Measurements from ENCODE around the gene AMFR.
"Not testable (repeated sequence)": the region's sequence is repeated elsewhere in the genome, so short reads cannot be mapped to it uniquely, and the experiment has no call there.

AMFR gene

DNA sequence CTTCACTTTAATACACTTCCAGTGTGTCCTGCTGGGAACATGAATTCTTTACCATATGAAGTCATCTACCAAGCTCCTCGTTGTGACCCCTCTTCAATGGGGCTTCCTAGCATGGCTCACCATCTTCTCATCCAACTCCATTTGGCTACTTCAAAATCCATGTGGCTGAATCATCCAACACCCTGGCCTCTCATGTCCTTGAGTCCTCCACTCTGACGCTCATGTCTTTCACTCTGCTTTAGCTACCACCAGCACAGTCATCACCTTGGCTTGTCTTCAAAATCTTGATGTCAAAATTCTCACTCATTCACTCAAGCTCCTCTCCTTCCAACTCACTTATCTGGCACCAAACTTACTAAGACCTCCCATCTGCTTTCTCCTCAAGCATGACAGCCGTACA is 35.8 kb downstream of the AMFR start:
- DNase-seq (ENCODE audit: low read depth in 1 of 2, low spot score in 1 of 2), result no peak

DNA sequence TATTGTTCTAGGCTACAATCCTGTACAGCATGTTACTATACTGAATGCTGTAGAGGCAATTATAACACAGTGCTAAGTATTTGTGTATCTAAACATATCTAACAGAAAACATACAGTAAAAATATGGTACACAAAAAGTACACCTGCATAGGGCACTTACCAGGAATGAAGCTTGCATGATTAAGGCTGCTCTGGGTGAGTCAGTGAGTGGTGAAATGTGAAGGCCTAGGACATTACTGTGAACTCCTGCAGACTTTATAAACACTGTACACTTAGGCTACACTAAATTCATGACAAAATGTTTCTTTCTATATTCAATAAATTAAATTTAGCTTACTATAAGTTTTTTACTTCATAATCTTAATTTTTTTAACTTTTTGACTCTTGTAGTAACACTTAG is 37.1 kb downstream of the AMFR start:
- no peak for DNase-seq (ENCODE audit: low read depth in 1 of 2, low spot score in 1 of 2)

DNA sequence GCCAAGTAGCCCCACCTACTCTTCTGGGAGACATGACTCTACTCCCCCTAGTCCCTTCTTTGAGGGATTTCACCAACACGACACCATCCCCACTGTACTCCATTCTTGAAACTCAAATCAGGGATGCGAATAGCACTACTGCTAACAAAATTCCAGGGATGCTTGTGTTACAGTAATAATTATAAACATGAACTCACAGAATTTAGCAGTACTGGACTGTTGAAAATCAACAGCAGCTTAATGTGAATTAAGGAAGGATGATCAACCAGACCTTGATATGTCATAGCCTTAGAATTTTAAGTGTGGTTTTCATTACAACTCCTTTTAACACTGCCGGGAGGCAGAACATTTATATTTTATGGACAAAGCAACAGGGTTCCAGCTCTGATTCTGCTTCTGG is 37.9 kb downstream of the AMFR start:
- no peak for DNase-seq (ENCODE audit: low read depth in 1 of 2, low spot score in 1 of 2)

DNA sequence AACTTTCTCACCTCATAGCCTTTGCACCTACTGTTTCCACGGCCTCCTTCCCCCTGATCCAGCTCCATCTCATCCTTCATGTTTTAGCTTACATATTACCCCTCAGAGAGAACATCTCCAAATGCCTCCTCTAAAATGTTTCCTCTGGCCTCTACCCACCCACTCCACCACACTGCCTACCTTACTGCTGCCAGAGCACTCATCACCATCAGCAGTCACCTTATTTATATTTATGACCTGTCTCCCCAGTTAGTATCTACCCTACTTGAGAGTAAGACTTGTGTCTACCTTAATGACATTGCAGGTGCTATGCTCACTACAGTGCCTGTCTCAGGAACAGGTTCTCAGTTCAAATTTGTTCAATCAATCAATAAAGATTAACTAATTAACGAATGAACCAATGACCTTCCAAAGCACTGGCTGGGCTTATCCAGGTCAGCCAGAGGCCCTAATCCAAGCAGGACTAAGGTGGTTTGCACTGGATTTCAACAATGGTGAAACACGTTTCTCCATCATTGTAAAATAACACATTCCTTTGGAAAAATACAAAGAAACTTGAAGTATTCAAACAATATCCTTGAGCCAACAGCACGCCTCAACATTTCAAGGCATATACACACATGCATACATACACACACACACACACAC is 41.1 kb downstream of the AMFR start:
- DNase-seq (ENCODE audit: low read depth in 1 of 2, low spot score in 1 of 2), result no peak

DNA sequence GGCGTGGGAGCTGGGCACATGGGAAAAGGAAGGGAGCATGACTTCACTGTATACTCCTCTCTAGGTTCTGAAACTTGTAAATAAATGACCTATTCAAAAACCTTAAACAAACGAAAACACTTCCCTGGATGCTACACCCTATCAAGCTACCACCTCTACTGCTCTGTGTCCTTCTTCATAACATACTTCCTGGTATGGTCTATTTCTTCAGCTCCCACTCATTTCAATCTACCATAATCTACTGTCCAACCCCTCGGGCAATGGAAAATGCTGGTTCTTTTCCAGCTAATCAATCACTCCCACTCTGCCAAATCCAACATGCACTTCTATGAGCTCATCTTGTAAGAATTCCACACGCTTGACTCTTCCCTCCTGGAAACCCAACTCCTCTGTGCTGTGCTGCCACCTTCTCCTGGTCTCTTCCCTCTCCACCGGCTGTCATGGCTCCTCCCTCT is 42.4 kb downstream of the AMFR start:
- no peak for DNase-seq (ENCODE audit: low read depth in 1 of 2, low spot score in 1 of 2)

DNA sequence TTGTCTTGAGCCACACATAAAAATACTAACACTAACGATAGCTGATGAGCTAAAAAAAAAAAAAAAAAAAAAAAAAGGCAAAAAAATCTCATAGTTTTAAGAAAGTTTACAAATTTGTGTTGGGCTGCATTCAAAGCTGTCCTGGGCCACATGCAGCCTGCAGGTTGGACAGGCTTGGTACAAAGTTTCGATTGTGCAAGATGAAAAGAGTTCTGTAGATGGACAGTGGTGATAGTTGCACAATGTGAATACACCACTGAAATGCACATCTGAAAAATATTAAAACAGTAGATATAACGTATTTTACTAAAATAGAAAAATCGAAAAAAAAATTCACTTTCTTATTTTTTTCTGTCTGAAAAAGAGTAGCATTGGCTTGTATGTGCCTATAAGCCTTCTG is 42.9 kb downstream of the AMFR start:
- no peak for DNase-seq (ENCODE audit: low read depth in 1 of 2, low spot score in 1 of 2)

DNA sequence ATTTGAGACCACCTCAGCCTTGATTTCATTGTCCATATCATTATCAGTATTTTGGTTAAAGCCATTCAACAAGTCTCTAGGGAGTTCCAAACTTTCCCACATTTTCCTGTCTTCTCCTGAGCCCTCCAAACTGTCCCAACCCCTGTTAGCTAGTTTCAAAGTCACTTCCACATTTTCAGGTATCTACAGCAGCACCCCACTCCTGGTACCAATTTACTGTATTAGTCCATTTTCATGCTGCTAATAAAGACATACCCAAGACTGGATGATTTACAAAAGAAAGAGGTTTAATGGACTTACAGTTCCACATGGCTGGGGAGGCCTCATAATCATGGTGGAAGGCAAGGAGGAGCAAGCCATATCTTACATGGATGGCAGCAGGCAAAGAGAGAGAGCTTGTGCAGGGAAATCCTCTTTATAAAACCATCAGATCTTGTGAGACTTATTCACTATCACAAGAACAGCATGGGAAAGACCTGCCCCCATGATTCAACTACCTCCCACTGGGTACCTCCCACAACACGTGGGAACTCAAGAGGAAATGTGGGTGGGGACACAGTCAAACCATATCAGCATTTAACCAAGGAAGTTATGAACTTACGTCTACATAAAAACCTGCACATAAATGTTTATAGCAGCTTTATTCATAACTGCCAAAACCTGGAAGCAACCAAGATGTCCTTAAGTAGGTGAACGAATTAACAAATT is 44.4 kb downstream of the AMFR start:
- not testable (repeated sequence) for DNase-seq (ENCODE audit: low read depth in 1 of 2, low spot score in 1 of 2)

DNA sequence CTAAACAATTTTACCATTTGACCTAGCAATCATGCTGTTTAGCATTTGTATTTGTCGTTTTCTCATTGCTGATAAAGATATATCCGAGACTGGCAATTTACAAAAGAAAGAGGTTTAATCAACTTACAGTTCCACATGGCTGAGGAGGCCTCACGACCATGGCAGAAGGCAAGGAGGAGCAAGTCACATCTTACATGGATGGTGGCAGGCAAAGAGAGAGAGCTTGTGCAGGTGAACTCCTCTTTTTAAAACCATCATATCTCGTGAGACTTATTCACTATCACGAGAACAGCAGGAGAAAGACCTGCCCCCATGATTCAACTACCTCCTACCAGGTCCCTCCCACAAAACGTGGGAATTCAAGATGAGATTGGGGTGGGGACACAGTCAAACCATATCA is 46.3 kb downstream of the AMFR start:
- DNase-seq (ENCODE audit: low read depth in 1 of 2, low spot score in 1 of 2), result not testable (repeated sequence)

DNA sequence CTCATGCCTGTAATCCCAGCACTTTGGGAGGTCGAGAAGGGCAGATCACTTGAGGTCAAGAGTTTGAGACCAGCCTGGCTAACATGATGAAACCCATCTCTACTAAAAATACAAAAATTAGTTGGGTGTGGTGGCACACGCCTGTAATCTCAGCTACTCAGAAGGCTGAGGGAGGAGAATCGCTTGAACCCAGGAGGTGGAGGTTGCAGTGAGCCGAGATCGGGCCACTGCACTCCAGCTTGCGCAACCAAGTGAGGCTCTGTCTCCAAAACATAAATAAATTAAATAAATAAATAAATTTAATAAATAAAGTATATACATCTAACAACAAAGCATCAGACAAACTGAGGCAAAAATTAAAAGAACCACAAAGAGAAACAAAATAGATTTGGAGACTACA is 49.6 kb downstream of the AMFR start:
- not testable (repeated sequence) for DNase-seq (ENCODE audit: low read depth in 1 of 2, low spot score in 1 of 2)

DNA sequence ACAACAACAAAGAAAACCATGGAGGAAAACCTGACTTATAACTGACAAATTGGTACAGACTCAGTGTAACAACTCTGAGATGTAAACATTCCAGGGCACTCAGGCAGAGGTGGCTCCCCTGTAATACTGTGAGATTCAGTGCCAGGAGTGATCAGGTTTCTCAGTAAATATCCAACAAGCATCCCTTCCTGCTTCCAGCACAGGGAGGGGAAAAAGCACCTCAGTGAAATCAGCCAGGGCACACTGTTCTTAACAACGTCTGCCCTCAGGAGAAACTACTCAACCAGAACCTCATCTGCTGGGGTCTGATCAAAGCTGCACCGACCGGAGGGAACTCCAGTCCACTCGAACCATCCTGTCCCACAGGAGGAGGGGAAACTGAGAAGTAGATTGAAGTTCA is 52.3 kb downstream of the AMFR start:
- no peak for DNase-seq (ENCODE audit: low read depth in 1 of 2, low spot score in 1 of 2)

DNA sequence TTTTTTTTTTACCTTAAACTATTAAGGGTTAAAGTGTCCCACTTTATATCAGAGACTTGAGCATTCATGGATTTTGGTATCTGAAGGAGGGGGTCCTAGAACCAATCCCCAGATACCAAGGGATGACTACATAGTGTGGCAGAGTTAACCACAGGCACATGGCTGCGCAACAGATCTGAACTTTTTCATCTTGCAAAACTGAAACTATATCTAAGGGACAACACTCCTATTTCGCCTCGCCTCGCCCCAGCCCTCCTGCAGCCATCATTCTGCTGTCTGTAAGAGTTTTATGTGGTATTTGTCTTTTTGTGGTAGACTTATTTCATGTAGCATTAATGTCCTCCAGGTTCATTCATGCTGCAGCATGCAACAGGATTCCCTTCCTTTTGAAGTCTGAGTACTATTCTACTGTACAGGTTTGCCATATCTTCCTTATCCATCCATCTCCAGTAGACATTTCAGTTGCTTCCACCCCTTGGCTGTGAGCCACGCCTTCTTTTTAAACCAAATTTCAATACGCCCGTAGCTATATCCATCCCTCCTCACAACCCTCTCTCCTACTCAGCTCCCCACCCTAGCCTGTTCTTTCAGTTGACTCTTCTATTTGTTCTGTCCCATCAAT is 53.2 kb downstream of the AMFR start:
- no peak for DNase-seq (ENCODE audit: low read depth in 1 of 2, low spot score in 1 of 2)

DNA sequence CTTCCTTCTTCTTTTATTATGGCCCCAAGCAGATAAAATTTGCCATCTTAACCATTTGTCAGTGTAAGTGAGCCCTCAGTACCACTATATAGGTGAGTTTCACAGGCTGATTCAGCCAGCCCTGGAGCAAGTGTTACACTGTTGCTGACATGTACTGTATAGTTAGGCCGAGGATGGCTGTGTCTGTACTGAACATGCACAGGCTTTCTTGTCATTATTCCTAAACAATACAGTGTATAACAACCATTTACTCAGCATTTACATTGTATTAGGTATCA is 53.7 kb downstream of the AMFR start:
- DNase-seq (ENCODE audit: low read depth in 1 of 2, low spot score in 1 of 2), result no peak

DNA sequence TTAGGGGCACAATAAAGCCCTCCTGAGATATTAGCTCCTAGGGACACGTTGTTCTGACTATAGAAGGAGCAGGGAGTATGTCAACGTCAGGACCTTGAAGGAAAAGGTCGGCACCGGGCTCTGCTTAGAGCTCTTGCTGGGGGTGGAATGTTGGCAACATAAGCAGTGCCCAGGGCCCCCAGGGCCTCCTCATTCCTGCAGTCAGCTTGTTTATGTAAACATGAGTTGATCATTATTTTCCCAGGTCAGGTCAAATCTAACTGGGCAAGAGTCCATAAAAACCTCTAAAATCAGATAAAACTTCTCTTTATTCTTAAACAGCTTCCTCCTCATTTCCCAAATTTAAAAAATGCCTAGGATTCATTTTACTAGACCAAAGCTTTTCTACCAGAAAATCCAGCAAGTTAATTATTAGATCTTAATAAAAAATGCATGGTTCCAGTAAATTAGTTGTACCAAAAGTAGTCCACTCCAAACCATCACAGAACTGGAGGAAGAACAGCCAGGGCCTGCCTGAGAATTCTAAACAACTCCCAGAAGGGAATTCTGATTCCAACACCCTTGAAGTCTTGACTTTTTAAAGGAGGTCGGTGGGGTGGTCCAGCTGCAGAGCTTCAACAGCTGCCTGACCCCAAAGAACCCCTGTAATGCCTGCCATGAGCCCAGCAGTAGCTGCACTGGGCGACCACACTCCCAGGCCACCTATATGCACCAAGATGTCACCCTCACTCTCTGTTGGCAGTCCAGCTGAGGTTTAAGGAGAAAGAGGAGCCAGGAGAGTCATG is 54.3 kb downstream of the AMFR start:
- DNase-seq (ENCODE audit: low read depth in 1 of 2, low spot score in 1 of 2), result no peak

DNA sequence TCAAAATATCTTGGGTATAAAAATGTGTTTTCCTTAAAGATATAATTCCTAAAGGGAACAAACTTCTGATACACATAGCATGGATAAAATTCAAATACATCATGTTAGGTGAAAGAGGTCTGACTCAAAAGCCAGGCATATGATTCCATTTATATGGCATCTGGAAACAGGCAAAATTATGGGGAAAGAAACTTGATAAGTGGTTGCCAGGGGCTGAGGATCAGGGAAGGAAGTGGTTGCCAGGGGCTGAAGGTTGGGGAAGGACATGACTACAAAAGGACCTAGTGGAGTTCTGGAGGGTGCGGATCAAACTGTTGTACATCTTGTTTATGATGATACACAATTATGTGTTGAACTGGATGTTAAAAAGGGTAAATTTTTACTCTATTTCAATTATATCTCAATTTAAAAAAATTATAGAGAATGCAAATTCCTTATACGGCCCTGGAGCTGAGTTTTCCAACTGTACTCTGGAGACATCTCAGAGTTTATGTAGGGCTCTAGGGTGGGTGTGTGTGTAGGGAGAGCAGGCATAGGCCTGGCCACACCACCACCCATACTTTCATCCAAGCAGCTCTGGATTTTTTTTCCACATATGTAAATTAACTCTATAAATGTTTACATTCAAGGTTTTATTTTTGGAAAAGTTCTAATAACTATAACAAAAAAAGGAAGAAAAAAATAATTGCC is 55.0 kb downstream of the AMFR start:
- no peak for DNase-seq (ENCODE audit: low read depth in 1 of 2, low spot score in 1 of 2)

DNA sequence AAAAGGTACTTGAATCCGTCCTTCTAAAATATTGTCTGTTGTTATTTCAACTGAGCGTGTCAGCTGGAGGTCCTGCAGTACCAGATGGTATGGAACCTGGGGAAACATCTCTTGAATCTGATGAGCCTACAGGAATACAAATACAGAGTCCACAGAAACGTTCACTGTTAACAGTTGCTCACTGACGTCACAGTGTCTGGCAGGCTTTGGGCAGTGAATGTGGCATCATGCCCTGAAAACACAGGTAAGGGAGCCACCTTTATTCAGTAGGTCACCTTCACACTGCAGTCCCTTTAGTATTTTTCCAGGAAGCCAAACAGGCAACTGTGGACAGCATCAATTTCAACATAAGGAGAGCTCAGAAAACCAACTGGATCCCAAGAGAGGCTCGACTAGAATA is 56.1 kb downstream of the AMFR start:
- DNase-seq (ENCODE audit: low read depth in 1 of 2, low spot score in 1 of 2), result no peak

DNA sequence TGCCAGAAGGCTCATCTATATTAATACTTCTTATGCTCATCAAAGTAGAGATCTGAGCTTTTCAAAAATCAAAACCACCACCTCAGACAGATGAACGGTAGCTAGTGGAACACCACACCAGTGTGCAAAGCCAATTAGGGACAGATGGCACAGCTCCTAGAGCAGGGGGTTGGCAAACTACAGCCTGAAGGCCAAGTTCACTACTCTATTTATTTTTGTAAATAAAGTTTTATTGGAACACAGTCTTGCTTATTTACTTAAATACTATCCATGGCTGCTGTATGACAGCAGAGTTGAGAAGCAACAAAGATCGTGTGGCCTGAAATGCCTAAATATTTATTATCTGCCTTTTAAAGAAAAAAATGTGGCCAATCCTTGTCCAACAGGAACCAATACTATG is 56.8 kb downstream of the AMFR start:
- no peak for DNase-seq (ENCODE audit: low read depth in 1 of 2, low spot score in 1 of 2)

DNA sequence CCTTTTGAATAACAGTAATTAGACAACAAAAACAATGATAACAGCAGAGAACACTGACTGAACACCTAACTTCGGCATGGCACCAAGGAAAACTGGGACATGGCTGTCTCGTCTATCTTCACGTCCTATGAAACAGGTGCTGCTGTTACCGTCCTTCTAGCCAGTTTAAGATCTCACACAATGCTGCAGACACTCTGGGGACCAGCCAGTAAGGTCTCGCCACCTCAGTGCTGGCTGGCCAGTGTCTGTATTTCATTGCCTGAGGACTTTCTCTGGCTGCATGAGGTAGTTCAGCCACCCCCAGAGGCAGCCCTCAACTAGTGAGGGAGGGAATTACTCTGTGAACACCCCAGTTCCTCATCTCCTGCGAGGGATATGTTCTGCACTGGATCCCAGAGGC is 57.6 kb downstream of the AMFR start:
- DNase-seq (ENCODE audit: low read depth in 1 of 2, low spot score in 1 of 2), result no peak

DNA sequence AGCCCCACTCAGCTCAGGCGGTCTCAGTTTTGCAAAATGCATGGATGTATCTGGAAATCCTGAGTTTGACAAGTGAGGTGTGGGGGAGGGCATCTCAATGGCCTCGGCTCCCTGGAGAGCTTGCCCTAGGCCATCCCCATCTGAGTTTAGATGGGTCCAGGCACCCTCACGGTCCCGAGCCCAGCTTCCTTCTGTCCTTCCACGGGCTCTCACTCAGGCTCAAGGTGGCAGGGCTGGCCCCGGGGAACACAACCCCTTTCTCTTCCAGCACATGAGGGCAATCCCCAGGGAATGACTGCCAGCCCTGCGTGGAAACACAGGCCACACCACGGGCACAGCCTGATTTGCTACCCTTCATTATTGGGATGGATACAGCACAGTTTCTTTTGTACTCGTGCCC is 58.4 kb downstream of the AMFR start:
- no peak for DNase-seq (ENCODE audit: low read depth in 1 of 2, low spot score in 1 of 2)

DNA sequence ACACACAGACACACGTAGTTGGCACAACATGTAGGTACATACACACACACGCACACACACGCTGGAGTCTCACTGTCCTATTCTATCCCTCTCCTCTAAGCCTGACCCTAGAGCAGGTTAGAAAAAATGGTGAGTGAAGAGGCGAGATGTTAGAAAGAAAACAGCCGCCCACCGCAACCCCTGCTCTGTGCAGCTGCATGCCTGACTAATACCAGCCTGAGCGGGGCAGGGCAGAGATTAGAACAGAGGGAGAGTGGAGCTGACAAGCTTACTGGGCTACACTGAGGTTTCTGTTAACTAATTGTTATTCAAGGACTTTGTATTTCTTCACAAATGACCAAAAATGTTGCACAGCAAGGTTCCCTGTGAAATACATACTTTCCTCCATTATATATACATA is 59.8 kb downstream of the AMFR start:
- DNase-seq (ENCODE audit: low read depth in 1 of 2, low spot score in 1 of 2), result no peak

DNA sequence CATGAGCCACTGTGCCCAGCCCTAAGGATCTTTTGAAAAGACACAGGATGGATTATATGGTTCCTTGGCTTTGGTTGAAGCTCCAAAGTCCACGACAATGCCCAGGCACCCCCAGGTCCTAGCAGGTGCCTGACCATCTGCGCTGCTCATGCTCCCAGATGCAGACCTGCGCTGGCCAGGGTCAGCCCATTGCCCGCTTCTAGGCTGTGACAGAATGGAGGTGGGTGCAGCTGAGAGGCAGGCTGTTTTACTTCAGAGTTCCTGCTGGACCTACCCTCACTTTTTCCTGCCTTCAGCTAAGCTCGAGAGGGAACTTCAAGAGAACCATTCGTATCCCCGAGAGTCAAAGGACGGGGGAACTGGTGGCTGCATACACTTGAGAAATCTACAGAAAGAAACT is 60.5 kb downstream of the AMFR start:
- no peak for DNase-seq (ENCODE audit: low read depth in 1 of 2, low spot score in 1 of 2)

DNA sequence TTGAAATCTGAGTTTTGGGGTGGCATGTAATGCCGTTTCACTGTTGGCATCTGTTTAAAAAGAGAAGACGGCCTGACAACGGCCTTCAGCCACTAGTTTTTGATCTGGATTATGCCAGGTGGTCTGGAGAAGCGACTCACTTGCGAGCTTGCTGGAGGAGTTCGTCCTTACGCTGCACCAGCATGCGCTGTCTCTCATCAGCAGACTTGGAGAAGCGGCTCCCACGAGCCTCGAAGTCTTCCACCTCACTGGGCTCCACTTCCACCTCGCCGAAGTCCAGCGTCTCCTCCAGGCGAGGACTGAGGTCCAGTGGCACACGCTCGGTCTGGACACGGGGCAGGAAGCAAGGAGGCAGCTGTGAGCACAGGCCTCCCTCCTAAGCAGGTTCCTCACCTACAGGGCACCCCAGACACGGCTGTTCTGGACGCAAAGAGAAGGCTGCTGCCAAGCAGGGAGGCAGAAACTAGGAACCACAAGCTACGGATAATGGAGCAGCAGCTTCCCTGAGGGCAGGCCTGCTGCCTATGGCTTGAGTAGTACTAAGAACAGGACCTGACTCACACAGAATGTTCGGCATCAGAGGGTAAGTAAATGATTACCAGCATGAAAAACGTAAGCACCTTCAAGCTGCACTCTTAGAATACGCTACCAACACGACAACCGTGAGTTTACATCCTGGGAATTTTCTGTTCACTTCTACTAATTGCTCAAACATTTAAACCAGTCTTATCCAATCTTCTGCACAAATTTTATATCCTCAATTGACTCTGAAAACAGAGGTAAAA is 61.4 kb downstream of the AMFR start:
- DNase-seq (ENCODE audit: low read depth in 1 of 2, low spot score in 1 of 2), result no peak

Data from activated CD4-positive, alpha-beta T cell treated with anti-CD3 and anti-CD28 coated beads, Interleukin-2, amount 50 U/mL, for 24 hours (primary cell).